Activated gamma-delta T cell (primary cell): Measurements from ENCODE around the gene SLC35E3.
"Not testable (repeated sequence)": the region's sequence is repeated elsewhere in the genome, so short reads cannot be mapped to it uniquely, and the experiment has no call there.

Source experiments
- DNase-seq: peaks from one replicate; lab custom pipeline; 2025; lab: John Stamatoyannopoulos, UW

Gene SLC35E3

DNA sequence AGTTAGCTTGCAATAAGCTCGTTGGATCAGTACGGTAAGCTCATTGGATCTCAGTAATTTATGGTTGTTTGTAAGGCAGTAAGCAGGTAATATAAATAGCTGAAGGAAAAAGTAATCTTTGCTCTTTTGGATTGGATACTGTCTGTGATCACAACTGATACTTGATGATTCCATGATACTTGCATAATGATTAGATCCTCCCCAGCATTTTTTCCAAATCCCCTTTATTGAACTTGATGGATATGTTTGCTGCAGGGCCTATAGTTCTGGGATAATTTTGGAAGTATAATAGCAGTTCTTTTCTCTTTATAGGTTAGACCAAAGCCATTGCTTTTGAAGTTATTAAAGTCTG, 67.2 kb downstream of the SLC35E3 start:
- DNase-seq = no peak

GRCh38 chr12:68814490-68815231, 68.7 kb downstream of the SLC35E3 start:
- no peak for DNase-seq

GRCh38 chr12:68815232-68815927, 69.4 kb downstream of the SLC35E3 start:
- no peak for DNase-seq

- DNase-seq = no peak
These were observed 70.2 kb downstream of the SLC35E3 start for GRCh38 chr12:68815928-68816800.

DNA sequence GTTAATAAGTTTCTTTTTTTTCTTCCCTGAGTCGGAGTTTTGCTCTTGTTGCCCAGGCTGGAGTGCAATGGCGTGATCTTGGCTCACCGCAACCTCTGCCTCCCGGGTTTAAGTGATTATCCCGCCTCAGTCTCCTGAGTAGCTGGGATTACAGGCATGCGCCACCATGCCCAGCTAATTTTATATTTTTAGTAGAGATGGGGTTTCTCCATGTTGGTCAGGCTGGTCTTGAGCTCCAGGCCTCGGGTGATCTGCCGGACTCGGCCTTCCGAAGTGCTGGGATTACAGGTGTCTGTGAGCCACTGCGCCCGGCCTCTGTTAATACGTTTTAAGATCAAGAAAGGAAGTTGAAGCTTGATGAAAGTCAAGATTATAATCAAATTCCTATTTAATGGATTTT, 73.5 kb downstream of the SLC35E3 start:
- not testable (repeated sequence) for DNase-seq

- DNase-seq = no peak
These were observed 75.6 kb downstream of the SLC35E3 start for GRCh38 chr12:68821357-68822188.

GRCh38 chr12:68823696-68824095, 77.7 kb downstream of the SLC35E3 start:
- DNase-seq = no peak

GRCh38 chr12:68824131-68824530, 78.2 kb downstream of the SLC35E3 start:
- no peak for DNase-seq

- no peak for DNase-seq
These were observed 78.7 kb downstream of the SLC35E3 start for GRCh38 chr12:68824597-68825250.

DNA sequence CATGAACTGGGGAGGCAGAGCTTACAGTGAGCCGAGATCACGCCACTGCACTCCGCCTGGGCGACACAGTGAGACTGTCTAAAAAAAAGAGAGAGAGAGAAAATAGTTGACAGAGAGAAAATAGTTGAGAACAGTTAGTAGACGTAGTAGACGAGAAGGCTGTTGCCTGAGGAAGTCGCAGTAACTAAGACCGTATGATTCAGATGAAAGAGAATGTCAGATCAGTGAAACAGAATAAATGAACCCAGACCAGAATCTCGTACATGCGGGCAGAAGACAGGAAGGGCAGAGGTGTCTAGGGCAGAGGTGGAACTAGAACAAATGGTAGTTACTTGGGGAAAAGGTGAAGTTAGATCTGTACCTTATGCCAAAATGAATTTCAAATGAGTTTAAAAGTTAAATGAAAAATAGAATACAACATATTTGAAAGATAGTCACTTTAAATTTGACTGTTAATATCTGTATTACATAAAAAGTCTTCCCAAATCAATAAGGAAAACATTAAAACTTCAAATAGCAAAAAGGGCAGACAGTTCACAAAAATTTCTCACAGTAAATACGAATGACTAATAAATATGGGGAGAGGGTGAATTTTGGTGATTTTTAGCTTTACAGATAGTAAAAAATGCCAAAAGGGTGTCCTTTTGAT, 79.7 kb downstream of the SLC35E3 start:
- DNase-seq = no peak

DNA sequence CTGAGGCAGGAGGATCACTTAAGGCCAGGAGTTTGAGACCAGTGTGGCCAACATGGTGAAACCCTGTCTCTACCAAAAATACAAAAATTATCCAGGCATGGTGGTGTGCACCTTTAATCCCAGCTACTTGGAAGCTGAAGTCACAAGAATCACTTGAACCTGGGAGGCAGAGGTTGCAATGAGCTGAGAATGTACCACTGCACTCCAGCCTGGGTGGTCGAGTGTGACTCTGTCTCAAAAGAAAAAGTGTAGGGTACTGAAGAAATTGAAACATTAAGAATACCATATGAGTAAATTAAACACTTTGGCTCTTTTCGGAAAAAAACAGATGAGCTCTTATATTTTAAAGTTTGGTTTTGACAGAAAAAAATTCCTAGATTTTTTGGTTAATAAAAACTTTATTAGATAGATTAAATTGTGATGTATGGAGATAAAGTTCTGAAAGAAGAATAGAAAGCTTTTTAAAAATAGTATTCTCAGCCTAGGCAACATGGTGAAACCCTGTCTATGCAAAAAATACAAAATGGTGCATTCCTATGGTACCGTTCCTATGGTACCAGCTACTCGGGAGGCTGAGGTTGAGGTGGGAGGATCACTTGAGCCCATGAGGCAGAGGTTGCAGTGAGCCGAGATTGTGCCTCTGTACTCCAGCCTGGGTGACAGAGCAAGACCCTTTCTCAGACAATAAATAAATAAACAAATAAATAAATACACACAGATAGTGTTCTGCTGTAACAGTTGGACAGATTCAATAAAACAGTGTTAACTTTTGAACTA, 82.1 kb downstream of the SLC35E3 start:
- DNase-seq = no peak

DNA sequence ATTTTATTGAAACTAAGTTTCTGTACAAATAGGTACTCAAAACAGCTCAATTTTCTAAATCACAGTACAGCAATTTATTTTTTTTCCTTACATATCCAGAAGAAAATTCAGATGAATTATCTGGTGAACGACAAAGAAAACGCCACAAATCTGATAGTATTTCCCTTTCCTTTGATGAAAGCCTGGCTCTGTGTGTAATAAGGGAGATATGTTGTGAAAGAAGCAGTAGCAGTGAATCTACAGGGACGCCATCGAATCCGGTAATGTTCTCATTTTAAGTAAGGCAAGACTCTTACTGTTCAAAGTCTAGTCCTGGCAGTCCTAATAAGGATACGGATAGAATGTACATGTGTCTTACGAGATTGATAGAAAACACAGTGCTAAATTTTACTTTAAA, 82.7 kb downstream of the SLC35E3 start:
- DNase-seq = no peak
